OCI-LY7 (cell line): Measurements from ENCODE around the gene TMEM132E. TPM values are rescaled to one million over a fixed set of nuclear protein-coding genes. Genes with fewer than 3 reads are reported as not detected.

Experiments
- BruUV-seq: library from RNA; stranded (reverse); fragments of 400-500 nt; replicated peaks from 2 replicates; lab custom pipeline; 2021; lab: Mats Ljungman, UMichigan
- CTCF ChIA-PET: fragments of 300-600 bp; sonication (Branson Sonifier 250); formaldehyde crosslinking; loops from one replicate; lab custom pipeline; 2022; ENCODE audit warnings: antibody characterized with exemption; ENCODE audit not compliant: unreplicated experiment; lab: Charles Lee
- POLR2A ChIA-PET: fragments of 300-600 bp; sonication (Branson Sonifier 250); formaldehyde crosslinking; loops from one replicate; lab custom pipeline; 2022; ENCODE audit warnings: antibody characterized with exemption; lab: Charles Lee
- DNase-seq: peaks from one replicate; pipeline ENCODE4 v3.0.0-alpha.2; 2015; ENCODE audit warnings: low spot score
- H2AFZ ChIP-seq: fragments of 200-600 bp; sonication (generic), shearing (Covaris generic); 2 replicates; pipeline ENCODE4 v1.6.1; 2014; ENCODE audit warnings: mild to moderate bottlenecking, antibody characterized with exemption, low read length, moderate library complexity
- H3K27ac ChIP-seq: fragments of 200-600 bp; sonication (generic); 2 replicates; pipeline ENCODE4 v1.5.1; 2014; ENCODE audit warnings: mixed run types, low read depth, mild to moderate bottlenecking, moderate library complexity, low read length, inconsistent platforms; ENCODE audit not compliant: poor library complexity, severe bottlenecking
- H3K36me3 ChIP-seq: fragments of 200-600 bp; sonication (generic); 2 replicates; pipeline ENCODE4 v1.6.1; 2014; ENCODE audit warnings: mild to moderate bottlenecking, antibody characterized with exemption, low read length, moderate library complexity, mixed read lengths; ENCODE audit not compliant: insufficient read depth
- H3K4me1 ChIP-seq: fragments of 200-600 bp; sonication (generic); 2 replicates; pipeline ENCODE4 v1.5.1; 2014; ENCODE audit warnings: mild to moderate bottlenecking, low read length; ENCODE audit not compliant: insufficient read depth, poor library complexity, severe bottlenecking
- H3K4me2 ChIP-seq: fragments of 200-600 bp; sonication (generic); 2 replicates; pipeline ENCODE4 v1.6.1; 2014; ENCODE audit warnings: mild to moderate bottlenecking, low read length
- H3K4me3 ChIP-seq: fragments of 200-600 bp; sonication (generic); 2 replicates; pipeline ENCODE4 v1.5.1; 2014; ENCODE audit warnings: mild to moderate bottlenecking, low read depth, low read length; ENCODE audit not compliant: poor library complexity, severe bottlenecking
- H3K79me2 ChIP-seq: fragments of 200-600 bp; sonication (generic); 2 replicates; pipeline ENCODE4 v1.6.1; 2016; ENCODE audit warnings: low read depth, mild to moderate bottlenecking, low read length, moderate library complexity, mixed read lengths; ENCODE audit not compliant: insufficient read depth
- H3K9me2 ChIP-seq: fragments of 200-600 bp; sonication (generic); 2 replicates; pipeline ENCODE4 v1.6.1; 2016; ENCODE audit warnings: mild to moderate bottlenecking, low read length, mixed read lengths; ENCODE audit not compliant: insufficient read depth
- H3K9me3 ChIP-seq: fragments of 200-600 bp; sonication (generic); 2 replicates; pipeline ENCODE4 v1.6.1; 2014; ENCODE audit warnings: mild to moderate bottlenecking, mixed run types, low read length, mixed read lengths
- H4K20me1 ChIP-seq: fragments of 200-600 bp; sonication (generic); 2 replicates; pipeline ENCODE4 v1.6.1; 2014; ENCODE audit warnings: mild to moderate bottlenecking, antibody characterized with exemption, low read length, moderate library complexity, mixed read lengths; ENCODE audit not compliant: insufficient read depth
- EZH2phosphoT487 ChIP-seq: fragments of 200-600 bp; sonication (generic); IDR thresholded peaks from 2 replicates; pipeline ENCODE4 v1.6.1; 2018; ENCODE audit warnings: low read depth, borderline replicate concordance, mild to moderate bottlenecking, mixed run types, antibody characterized with exemption, low read length, moderate library complexity, mixed read lengths
- intact Hi-C: fragments of 100-400 bp; cut with micrococcal nuclease; formaldehyde crosslinking; loops from one replicate; pipeline ENCODE4 v1.10.0; 2022; ENCODE audit not compliant: unreplicated experiment
- total RNA-seq, 2 experiments: library from RNA; depleted of rRNA in 1 of 2; stranded (reverse); fragments of >200 nt in 1 of 2; shearing (Covaris generic) in 1 of 2; gene quantifications; 2 replicates each; pipeline ENCODE4 v1.2.3, GENCODE V29; 2014 to 2022
- TF ChIP-seq, protein P1 (sequence below): fragments of 200-600 bp; sonication (generic); conservative IDR thresholded peaks from 2 replicates; pipeline ENCODE4 v1.5.1; 2014; ENCODE audit warnings: mild to moderate bottlenecking, antibody characterized with exemption, low read length, moderate library complexity, mixed read lengths

TMEM132E gene
- total RNA-seq, 2 experiments from 2014 or later, result not detected

DNA sequence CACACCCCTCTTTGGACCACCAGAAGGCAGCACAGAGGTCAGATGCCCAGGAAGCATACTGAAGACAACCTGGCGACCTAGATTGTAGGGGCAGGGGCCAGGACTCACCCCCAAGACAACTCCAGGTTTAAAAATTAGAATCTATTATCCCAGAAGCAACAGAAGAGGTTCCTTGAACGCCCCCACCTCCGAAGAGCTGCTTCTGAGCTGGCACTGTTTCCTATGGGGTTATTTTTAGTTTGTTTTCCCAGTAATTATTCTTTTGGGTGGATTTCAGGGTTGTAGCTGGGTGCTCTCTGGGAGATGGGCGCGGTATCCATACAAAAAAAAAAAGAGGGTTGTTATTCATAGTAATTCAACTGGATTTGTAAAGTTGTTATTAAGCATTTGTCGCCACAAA lies 10.4 kb upstream of the TMEM132E start:
- no peak overlapping the region for H3K4me3 ChIP-seq
- ChIA-PET POLR2A (no interaction called here), CTCF (no interaction called here)
- H3K9me2 ChIP-seq, result no peaks in the 10 kb centered on the region
- H3K4me1 ChIP-seq, result no peaks in the 10 kb centered on the region
- no peaks in the 10 kb centered on the region for H3K9me3 ChIP-seq
- TF ChIP-seq, protein P1, sequence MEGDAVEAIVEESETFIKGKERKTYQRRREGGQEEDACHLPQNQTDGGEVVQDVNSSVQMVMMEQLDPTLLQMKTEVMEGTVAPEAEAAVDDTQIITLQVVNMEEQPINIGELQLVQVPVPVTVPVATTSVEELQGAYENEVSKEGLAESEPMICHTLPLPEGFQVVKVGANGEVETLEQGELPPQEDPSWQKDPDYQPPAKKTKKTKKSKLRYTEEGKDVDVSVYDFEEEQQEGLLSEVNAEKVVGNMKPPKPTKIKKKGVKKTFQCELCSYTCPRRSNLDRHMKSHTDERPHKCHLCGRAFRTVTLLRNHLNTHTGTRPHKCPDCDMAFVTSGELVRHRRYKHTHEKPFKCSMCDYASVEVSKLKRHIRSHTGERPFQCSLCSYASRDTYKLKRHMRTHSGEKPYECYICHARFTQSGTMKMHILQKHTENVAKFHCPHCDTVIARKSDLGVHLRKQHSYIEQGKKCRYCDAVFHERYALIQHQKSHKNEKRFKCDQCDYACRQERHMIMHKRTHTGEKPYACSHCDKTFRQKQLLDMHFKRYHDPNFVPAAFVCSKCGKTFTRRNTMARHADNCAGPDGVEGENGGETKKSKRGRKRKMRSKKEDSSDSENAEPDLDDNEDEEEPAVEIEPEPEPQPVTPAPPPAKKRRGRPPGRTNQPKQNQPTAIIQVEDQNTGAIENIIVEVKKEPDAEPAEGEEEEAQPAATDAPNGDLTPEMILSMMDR, result no peak
- no peak for TF ChIP-seq EZH2phosphoT487
- H3K4me2 ChIP-seq, result no peak overlapping the region
- no peak for DNase-seq
- H3K36me3 ChIP-seq, result no peaks in the 10 kb centered on the region
- H3K79me2 ChIP-seq, result no peaks in the 10 kb centered on the region
- intact Hi-C loops, result no loop called here
- no peaks in the 10 kb centered on the region for H4K20me1 ChIP-seq
- no peak overlapping the region for H2AFZ ChIP-seq
- no TSS peak for BruUV-seq
- H3K27ac ChIP-seq, result no peak overlapping the region

DNA sequence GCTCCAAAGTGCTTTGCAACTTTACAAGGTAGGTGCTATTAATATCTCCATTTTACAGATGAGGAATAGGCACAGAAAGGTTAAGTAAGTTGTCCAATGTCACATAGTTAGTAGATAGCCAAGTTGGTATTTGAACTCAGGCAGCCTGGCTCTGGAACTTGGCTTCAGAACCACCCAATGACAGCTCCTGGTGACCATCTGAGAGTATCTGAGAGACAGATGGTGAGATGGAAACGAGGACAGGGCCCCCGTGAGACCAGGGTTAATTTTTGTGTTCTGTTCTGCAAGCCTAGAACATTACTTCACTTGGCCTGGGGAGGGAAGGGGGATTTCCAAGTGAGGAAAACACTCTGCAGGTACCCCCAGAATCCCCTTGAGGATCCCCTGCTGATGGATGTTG lies 9.8 kb upstream of the TMEM132E start:
- Histone ChIP-seq H3K79me2 (no peaks in the 10 kb centered on the region), H3K36me3 (no peaks in the 10 kb centered on the region), H3K4me3 (no peak overlapping the region), H3K9me2 (no peaks in the 10 kb centered on the region), H4K20me1 (no peaks in the 10 kb centered on the region), H2AFZ (no peak overlapping the region), H3K4me2 (no peak overlapping the region), H3K4me1 (no peaks in the 10 kb centered on the region), H3K27ac (no peak overlapping the region), H3K9me3 (no peaks in the 10 kb centered on the region)
- no TSS peak for BruUV-seq
- no peak for TF ChIP-seq EZH2phosphoT487
- TF ChIP-seq, protein P1, result no peak
- CTCF ChIA-PET, result no interaction called here
- DNase-seq, result no peak
- intact Hi-C loops, result no loop called here
- POLR2A ChIA-PET, result interaction anchor here (0.6 kb wide), 1 partner anchor 62 kb away, joined by 3 read pairs; no protein-coding TSS in a partner anchor

DNA sequence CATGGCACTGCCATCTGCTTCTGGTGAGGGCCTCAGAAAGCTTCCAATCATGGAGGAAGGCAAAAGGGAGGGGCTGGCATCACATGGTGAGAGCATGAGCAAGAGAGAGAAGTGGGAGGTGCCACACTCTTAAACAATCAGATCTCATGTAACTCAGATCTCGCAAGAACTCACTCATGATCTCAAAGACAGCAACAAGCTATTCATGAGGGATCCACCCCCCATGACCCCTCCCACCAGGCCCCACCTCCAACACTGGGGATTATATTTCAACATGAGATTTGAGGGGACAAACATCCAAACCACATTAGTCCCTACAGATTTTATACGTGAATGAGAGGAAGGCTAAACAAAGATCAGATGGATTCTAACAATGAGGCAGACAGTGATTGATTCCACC lies 8.9 kb upstream of the TMEM132E start:
- DNase-seq, result no peak
- H3K9me3 ChIP-seq, result no peaks in the 10 kb centered on the region
- H2AFZ ChIP-seq, result no peak overlapping the region
- no peak overlapping the region for H3K4me3 ChIP-seq
- H3K79me2 ChIP-seq, result no peaks in the 10 kb centered on the region
- intact Hi-C loops, result no loop called here
- TF ChIP-seq, protein P1, result no peak
- no peak for TF ChIP-seq EZH2phosphoT487
- no peak overlapping the region for H3K27ac ChIP-seq
- ChIA-PET POLR2A (no interaction called here), CTCF (no interaction called here)
- no peaks in the 10 kb centered on the region for H4K20me1 ChIP-seq
- H3K36me3 ChIP-seq, result no peaks in the 10 kb centered on the region
- no peak overlapping the region for H3K4me2 ChIP-seq
- no peaks in the 10 kb centered on the region for H3K4me1 ChIP-seq
- H3K9me2 ChIP-seq, result no peaks in the 10 kb centered on the region
- BruUV-seq, result no TSS peak
